ENCODE measurements around the gene SP3.

- TF ChIP-seq CTCF (IDR thresholded peaks at IDR 0.05) (no peak), POLR2AphosphoS5 (IDR thresholded peaks at IDR 0.05) (no peak), POLR2A (IDR thresholded peaks at IDR 0.05) (no peak)
Observed at GRCh38 chr2:173940208-173941020, 24.8 kb downstream of the SP3 start.

Data from prostate gland (tissue), 2 donors.